ENCODE results near the gene ADCY6.
"Not testable (repeated sequence)": the region's sequence is repeated elsewhere in the genome, so short reads cannot be mapped to it uniquely, and the experiment has no call there.

Gene ADCY6

GRCh38 chr12:48739618-48740269 lies 49.1 kb downstream of the ADCY6 start:
- TF ChIP-seq EZH2 (IDR thresholded peaks at IDR 0.05) (no peak), POLR2AphosphoS5 (IDR thresholded peaks at IDR 0.05; ENCODE audit: borderline replicate concordance, low read depth, low read length) (no peak), FOXP2 (optimal IDR thresholded peaks at IDR 0.05; ENCODE audit: control extremely low read depth, extremely low read length, insufficient read depth) (no peak)

GRCh38 chr12:48736456-48736855 lies 52.4 kb downstream of the ADCY6 start:
- Histone ChIP-seq H3K9ac (ENCODE audit: insufficient read length) (no peak overlapping the region), H3K27ac (no peak overlapping the region), H3K9me3 (ENCODE audit: low read depth, low read length) (no peaks in the 10 kb centered on the region), H3K36me3 (ENCODE audit: insufficient read depth, low read length) (no peaks in the 10 kb centered on the region), H3K4me3 (no peak overlapping the region)
- no peak for DNase-seq (ENCODE audit: low read depth, low spot score)
- no peak for TF ChIP-seq FOXP2 (optimal IDR thresholded peaks at IDR 0.05; ENCODE audit: control extremely low read depth, extremely low read length, insufficient read depth)
- TF ChIP-seq EZH2 (IDR thresholded peaks at IDR 0.05), result no peak
- no peak for TF ChIP-seq POLR2AphosphoS5 (IDR thresholded peaks at IDR 0.05; ENCODE audit: borderline replicate concordance, low read depth, low read length)

More at GRCh38 chr12:48739618-48740269, 49.1 kb downstream of the ADCY6 start:
- Histone ChIP-seq H3K4me3 (no peak overlapping the region), H3K9ac (ENCODE audit: insufficient read length) (no peak overlapping the region), H3K27ac (no peak overlapping the region), H3K36me3 (ENCODE audit: insufficient read depth, low read length) (no peaks in the 10 kb centered on the region), H3K9me3 (ENCODE audit: low read depth, low read length) (no peaks in the 10 kb centered on the region)
- DNase-seq (ENCODE audit: low read depth, low spot score), result no peak

- H3K9ac ChIP-seq (ENCODE audit: insufficient read length), result no peak overlapping the region
- H3K36me3 ChIP-seq (ENCODE audit: insufficient read depth, low read length), result no peaks in the 10 kb centered on the region
- H3K9me3 ChIP-seq (ENCODE audit: low read depth, low read length), result no peaks in the 10 kb centered on the region
- no peak overlapping the region for H3K27ac ChIP-seq
- TF ChIP-seq POLR2AphosphoS5 (IDR thresholded peaks at IDR 0.05; ENCODE audit: borderline replicate concordance, low read depth, low read length), result no peak
- no peak overlapping the region for H3K4me3 ChIP-seq
- no peak for DNase-seq (ENCODE audit: low read depth, low spot score)
Measured at GRCh38 chr12:48728807-48729206, 60.1 kb downstream of the ADCY6 start.

GRCh38 chr12:48720737-48721136 lies 68.2 kb downstream of the ADCY6 start:
- H3K9ac ChIP-seq (ENCODE audit: insufficient read length); DNase-seq (ENCODE audit: low read depth, low spot score); H3K4me3 ChIP-seq; H3K9me3 ChIP-seq (ENCODE audit: low read depth, low read length); H3K27ac ChIP-seq; H3K36me3 ChIP-seq (ENCODE audit: insufficient read depth, low read length): not testable (repeated sequence)

- not testable (repeated sequence) for H3K4me3 ChIP-seq; H3K9ac ChIP-seq (ENCODE audit: insufficient read length); H3K36me3 ChIP-seq (ENCODE audit: insufficient read depth, low read length); H3K9me3 ChIP-seq (ENCODE audit: low read depth, low read length); DNase-seq (ENCODE audit: low read depth, low spot score); H3K27ac ChIP-seq
Measured at GRCh38 chr12:48720171-48720570, 68.7 kb downstream of the ADCY6 start.

GRCh38 chr12:48719002-48719401 lies 69.9 kb downstream of the ADCY6 start:
- H3K4me3 ChIP-seq; H3K27ac ChIP-seq; H3K9ac ChIP-seq (ENCODE audit: insufficient read length); H3K9me3 ChIP-seq (ENCODE audit: low read depth, low read length); DNase-seq (ENCODE audit: low read depth, low spot score): not testable (repeated sequence)
- peaks cover 11% of the 10 kb centered on the region for H3K36me3 ChIP-seq (ENCODE audit: insufficient read depth, low read length)

GRCh38 chr12:48717252-48717695 lies 71.6 kb downstream of the ADCY6 start:
- H3K9ac ChIP-seq (ENCODE audit: insufficient read length), result peak overlapping the region; percentile 96
- TF ChIP-seq POLR2AphosphoS5 (IDR thresholded peaks at IDR 0.05; ENCODE audit: borderline replicate concordance, low read depth, low read length) (no peak), FOXP2 (optimal IDR thresholded peaks at IDR 0.05; ENCODE audit: control extremely low read depth, extremely low read length, insufficient read depth) (no peak), EZH2 (IDR thresholded peaks at IDR 0.05) (no peak)
- H3K27ac ChIP-seq, result peak overlapping the region; percentile 93
- H3K9me3 ChIP-seq (ENCODE audit: low read depth, low read length), result peaks cover 4% of the 10 kb centered on the region; the same call in 1 of the 2 replicates
- peak overlapping the region; percentile 89 for H3K4me3 ChIP-seq
- H3K36me3 ChIP-seq (ENCODE audit: insufficient read depth, low read length), result peaks cover 26% of the 10 kb centered on the region
- no peak for DNase-seq (ENCODE audit: low read depth, low spot score)

GRCh38 chr12:48716493-48717251 lies 72.2 kb downstream of the ADCY6 start, which contains the start of gene CCNT1:
TSS of gene CCNT1 (minus strand) at chr12:48716707. CDS start at chr12:48716675, 32 bp downstream.
- peak; percentile 99 for DNase-seq (ENCODE audit: low read depth, low spot score)
- Histone ChIP-seq H3K4me3 (peak within 1 kb of the TSS; percentile 89), H3K9ac (ENCODE audit: insufficient read length) (peak within 1 kb of the TSS; percentile 96), H3K36me3 (ENCODE audit: insufficient read depth, low read length) (peaks cover 31% of the 10 kb centered on the region), H3K27ac (peak within 1 kb of the TSS; percentile 93), H3K9me3 (ENCODE audit: low read depth, low read length) (peaks cover 4% of the 10 kb centered on the region; the same call in 1 of the 2 replicates)
- TF ChIP-seq POLR2AphosphoS5 (IDR thresholded peaks at IDR 0.05; ENCODE audit: borderline replicate concordance, low read depth, low read length), result peak; percentile 82
- TF ChIP-seq EZH2 (IDR thresholded peaks at IDR 0.05), result no peak
- peak; percentile 92 for TF ChIP-seq FOXP2 (optimal IDR thresholded peaks at IDR 0.05; ENCODE audit: control extremely low read depth, extremely low read length, insufficient read depth)
